PC-3 (cell line): ENCODE data around the gene PIPOX. TPM values are rescaled to one million over a fixed set of nuclear protein-coding genes. Genes with fewer than 3 reads are reported as not detected.

Experiments
- ATAC-seq: fragments of 200-7000 bp; cut with Tn5 transposase; 2 replicates; pipeline ENCODE4 v1.9.1; 2020; ENCODE audit warnings: mild to moderate bottlenecking, moderate library complexity
- BruUV-seq: library from RNA; stranded (reverse); fragments of 400-500 nt; replicated peaks from 2 replicates; lab custom pipeline; 2021; lab: Mats Ljungman, UMichigan
- CTCF ChIA-PET: fragments of 300-600 bp; sonication (Branson Sonifier 250); formaldehyde crosslinking; loops from one replicate; lab custom pipeline; 2022; ENCODE audit warnings: antibody characterized with exemption; lab: Charles Lee
- POLR2A ChIA-PET: fragments of 300-600 bp; sonication (Branson Sonifier 250); formaldehyde crosslinking; loops from one replicate; lab custom pipeline; 2022; ENCODE audit warnings: antibody characterized with exemption; ENCODE audit not compliant: unreplicated experiment; lab: Charles Lee
- DNase-seq: peaks from one replicate; pipeline ENCODE4 v3.0.0-alpha.2; 2015
- H2AFZ ChIP-seq: fragments of 300-600 bp; sonication (generic); 2 replicates; pipeline ENCODE4 v1.6.0; 2016; ENCODE audit warnings: antibody characterized with exemption, low read length
- H3F3A ChIP-seq: fragments of 300-600 bp; sonication (generic); one replicate; pipeline ENCODE4 v1.6.0; 2017; ENCODE audit warnings: antibody characterized with exemption, low read length, control low read depth, mild to moderate bottlenecking; ENCODE audit not compliant: unreplicated experiment
- H3K27ac ChIP-seq: fragments of 300-600 bp; sonication (generic); 2 replicates; pipeline ENCODE4 v1.5.1; 2016; ENCODE audit warnings: mild to moderate bottlenecking, low read length
- H3K27me3 ChIP-seq: fragments of 300-600 bp; sonication (generic); 2 replicates; pipeline ENCODE4 v1.6.1; 2016; ENCODE audit warnings: low read length, mixed read lengths
- H3K36me3 ChIP-seq: fragments of 300-600 bp; sonication (generic); 2 replicates; pipeline ENCODE4 v1.6.1; 2016; ENCODE audit warnings: low read depth, mixed run types, low read length, mixed read lengths
- H3K4me1 ChIP-seq: fragments of 300-600 bp; sonication (generic); 2 replicates; pipeline ENCODE4 v1.5.1; 2016; ENCODE audit warnings: low read length; ENCODE audit not compliant: insufficient read depth
- H3K4me2 ChIP-seq: fragments of 300-600 bp; sonication (generic); 2 replicates; pipeline ENCODE4 v1.6.0; 2016; ENCODE audit warnings: low read length
- H3K4me3 ChIP-seq: fragments of 300-600 bp; sonication (generic); 2 replicates; pipeline ENCODE4 v1.5.1; 2016; ENCODE audit warnings: mild to moderate bottlenecking, low read length, mixed read lengths
- H3K79me2 ChIP-seq: fragments of 300-600 bp; sonication (generic); 2 replicates; pipeline ENCODE4 v1.6.1; 2017; ENCODE audit warnings: low read length, mixed read lengths
- H3K9ac ChIP-seq: fragments of 300-600 bp; sonication (generic); 2 replicates; pipeline ENCODE4 v1.6.0; 2016; ENCODE audit warnings: mild to moderate bottlenecking, low read length
- H3K9me2 ChIP-seq: fragments of 300-600 bp; sonication (generic); replicated peaks from 2 replicates; pipeline ENCODE4 v1.6.1; 2016; ENCODE audit warnings: mixed run types, low read length, mixed read lengths
- H3K9me3 ChIP-seq: fragments of 300-600 bp; sonication (generic); 2 replicates; pipeline ENCODE4 v1.6.1; 2016; ENCODE audit warnings: low read length, mixed read lengths
- H4K20me1 ChIP-seq: fragments of 300-600 bp; sonication (generic); 2 replicates; pipeline ENCODE4 v1.6.1; 2016; ENCODE audit warnings: low read length, mixed read lengths
- CTCF ChIP-seq: fragments of 300-600 bp; sonication (generic); conservative IDR thresholded peaks from 2 replicates; pipeline ENCODE4 v1.5.1; 2017; ENCODE audit warnings: antibody characterized with exemption, low read depth, mild to moderate bottlenecking, low read length
- EZH2 ChIP-seq: fragments of 300-600 bp; sonication (generic); IDR thresholded peaks from one replicate; pipeline ENCODE4 v1.6.1; 2017; ENCODE audit warnings: antibody characterized with exemption, mild to moderate bottlenecking, low read length; ENCODE audit not compliant: unreplicated experiment
- EZH2phosphoT487 ChIP-seq: fragments of 300-600 bp; sonication (generic); IDR thresholded peaks from 2 replicates; pipeline ENCODE4 v1.6.1; 2018; ENCODE audit warnings: mild to moderate bottlenecking, antibody characterized with exemption, low read length, borderline replicate concordance
- intact Hi-C: fragments of 100-400 bp; cut with micrococcal nuclease; formaldehyde crosslinking; loops from 2 replicates; pipeline ENCODE4 v1.9.0; 2023
- total RNA-seq: library from RNA; depleted of rRNA; stranded (reverse); fragments of >200 nt; gene quantifications from 2 replicates; pipeline ENCODE4 v1.2.3, GENCODE V29; 2014

PIPOX gene
- total RNA-seq, 1 experiment from 2014 or later: 0.87 TPM

DNA sequence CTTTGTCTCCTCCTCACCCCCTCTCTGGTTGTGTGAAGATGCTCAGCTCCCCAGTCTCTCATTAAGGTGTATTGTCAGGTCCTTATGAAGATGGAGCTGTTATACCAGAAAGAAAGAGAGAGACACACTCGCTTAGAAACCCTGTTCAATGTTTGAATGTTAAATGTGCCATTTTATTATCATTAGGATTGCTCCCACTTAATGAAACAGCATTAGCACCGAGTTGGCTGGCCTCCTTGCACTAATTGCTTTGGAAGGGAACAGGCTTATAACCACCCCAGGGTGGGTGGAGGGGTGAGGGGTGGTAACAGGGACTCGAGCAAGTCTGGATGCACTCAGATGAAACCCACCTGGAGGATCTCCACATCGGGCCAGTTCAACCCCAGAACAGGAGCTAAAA is 14.4 kb downstream of the PIPOX start:
- H4K20me1 ChIP-seq: no peaks in the 10 kb centered on the region
- no peak overlapping the region for H2AFZ ChIP-seq
- H3K9me3 ChIP-seq: no peaks in the 10 kb centered on the region
- no peaks in the 10 kb centered on the region for H3K36me3 ChIP-seq
- TF ChIP-seq EZH2 (no peak), EZH2phosphoT487 (no peak), CTCF (no peak)
- no peak overlapping the region for H3K4me3 ChIP-seq
- no peak for ATAC-seq
- intact Hi-C loops: no loop called here
- no peak overlapping the region for H3K27ac ChIP-seq
- no TSS peak for BruUV-seq
- no peaks in the 10 kb centered on the region for H3K27me3 ChIP-seq
- no peak overlapping the region for H3K4me2 ChIP-seq
- no peaks in the 10 kb centered on the region for H3K79me2 ChIP-seq
- H3K4me1 ChIP-seq: no peaks in the 10 kb centered on the region
- no peaks in the 10 kb centered on the region for H3F3A ChIP-seq
- ChIA-PET CTCF (interaction anchor here (0.9 kb wide), 1 partner anchor 92 kb away, joined by 4 read pairs; no protein-coding TSS in a partner anchor), POLR2A (interaction anchor here (0.6 kb wide), 1 partner anchor 19 kb away, joined by 6 read pairs; no protein-coding TSS in a partner anchor)
- no peaks in the 10 kb centered on the region for H3K9me2 ChIP-seq
- no peak for DNase-seq
- no peak overlapping the region for H3K9ac ChIP-seq

DNA sequence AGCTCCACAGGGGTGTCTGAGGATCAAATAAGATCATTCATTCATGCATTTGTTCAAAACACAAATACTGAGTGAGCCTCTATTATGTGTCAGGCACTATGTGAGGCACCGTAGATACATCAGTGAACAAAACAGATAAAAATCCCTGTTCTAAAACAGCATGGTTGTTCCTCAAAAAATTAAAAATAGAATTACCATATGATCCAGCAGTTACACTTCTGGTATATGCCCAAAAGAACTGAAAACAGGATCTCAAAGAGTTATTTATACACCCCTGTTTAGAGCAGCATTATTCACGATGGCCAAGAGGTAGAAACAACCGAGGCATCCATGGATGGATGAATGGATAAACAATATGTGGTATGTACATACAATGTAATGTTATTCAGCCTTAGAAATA is 15.4 kb downstream of the PIPOX start:
- H3K9me2 ChIP-seq: no peaks in the 10 kb centered on the region
- CTCF ChIA-PET: no interaction called here
- H3K9ac ChIP-seq: no peak overlapping the region
- intact Hi-C loops: no loop called here
- no peaks in the 10 kb centered on the region for H4K20me1 ChIP-seq
- no peaks in the 10 kb centered on the region for H3F3A ChIP-seq
- TF ChIP-seq EZH2phosphoT487 (no peak), EZH2 (no peak), CTCF (no peak)
- H3K4me3 ChIP-seq: no peak overlapping the region
- H3K79me2 ChIP-seq: no peaks in the 10 kb centered on the region
- H2AFZ ChIP-seq: no peak overlapping the region
- no peaks in the 10 kb centered on the region for H3K36me3 ChIP-seq
- no peaks in the 10 kb centered on the region for H3K4me1 ChIP-seq
- DNase-seq (no peak), ATAC-seq (no peak)
- H3K27me3 ChIP-seq: no peaks in the 10 kb centered on the region
- H3K27ac ChIP-seq: no peak overlapping the region
- POLR2A ChIA-PET: no interaction called here
- no peak overlapping the region for H3K4me2 ChIP-seq
- H3K9me3 ChIP-seq: no peaks in the 10 kb centered on the region
- BruUV-seq: no TSS peak

DNA sequence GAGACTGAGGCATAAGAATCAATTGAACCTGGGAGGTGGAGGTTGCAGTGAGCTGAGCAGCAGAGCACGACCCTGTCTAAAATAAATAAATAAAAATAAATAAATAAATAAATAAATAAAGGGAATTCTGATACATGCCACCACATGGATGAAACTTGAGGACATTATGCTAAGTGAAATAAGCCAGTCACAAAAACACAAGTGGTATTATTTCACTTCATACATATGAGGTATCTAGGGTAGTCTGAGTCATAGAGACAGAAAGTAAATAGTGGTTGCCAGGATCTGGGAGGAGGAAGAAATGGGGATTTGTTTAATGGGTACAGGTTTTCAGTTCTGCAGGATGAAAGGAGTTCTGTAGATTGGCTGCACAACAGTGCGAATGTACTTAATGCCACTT is 16.3 kb downstream of the PIPOX start:
- Histone ChIP-seq H3K4me3 (no peak overlapping the region), H3K36me3 (no peaks in the 10 kb centered on the region), H3K27ac (no peak overlapping the region), H3F3A (no peaks in the 10 kb centered on the region), H3K9me2 (no peaks in the 10 kb centered on the region), H3K4me2 (no peak overlapping the region), H3K4me1 (no peaks in the 10 kb centered on the region), H2AFZ (no peak overlapping the region), H3K9me3 (no peaks in the 10 kb centered on the region), H3K27me3 (no peaks in the 10 kb centered on the region), H3K9ac (no peak overlapping the region), H3K79me2 (no peaks in the 10 kb centered on the region), H4K20me1 (no peaks in the 10 kb centered on the region)
- BruUV-seq: no TSS peak
- intact Hi-C loops: no loop called here
- ATAC-seq: peak; percentile 93
- ChIA-PET CTCF (no interaction called here), POLR2A (no interaction called here)
- TF ChIP-seq CTCF: no peak
- no peak for TF ChIP-seq EZH2
- TF ChIP-seq EZH2phosphoT487: no peak
- DNase-seq: peak; percentile 71
